GM18873 (cell line): ENCODE data around the gene SIGLECL1.

Experiments used
- ATAC-seq: cut with Tn5 transposase; IDR thresholded peaks from one replicate; pipeline ENCODE4 v1.9.1; 2021; ENCODE audit warnings: mild to moderate bottlenecking, moderate library complexity, moderate number of reproducible peaks; ENCODE audit not compliant: unreplicated experiment, low FRiP score

SIGLECL1 gene

DNA sequence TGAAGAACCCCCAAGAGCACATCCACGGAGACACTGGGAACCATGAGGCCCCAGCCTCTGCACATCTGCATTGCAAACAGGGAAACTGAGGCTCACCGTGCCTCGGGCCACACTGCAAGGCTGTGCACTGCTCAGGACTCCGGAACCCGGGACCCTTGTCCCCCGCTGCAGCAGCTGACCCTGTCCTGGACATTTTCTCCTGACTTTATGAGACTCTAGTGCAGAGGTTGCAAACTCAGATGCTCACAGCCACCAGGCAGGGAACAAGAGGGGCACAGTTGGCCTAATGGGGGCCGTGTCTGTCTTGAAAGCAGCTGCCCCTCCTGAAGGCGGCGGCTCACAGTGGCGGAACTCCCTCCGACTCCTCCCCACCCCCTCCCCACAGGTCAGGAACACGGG is 44.1 kb downstream of the SIGLECL1 start:
- ATAC-seq = no peak

DNA sequence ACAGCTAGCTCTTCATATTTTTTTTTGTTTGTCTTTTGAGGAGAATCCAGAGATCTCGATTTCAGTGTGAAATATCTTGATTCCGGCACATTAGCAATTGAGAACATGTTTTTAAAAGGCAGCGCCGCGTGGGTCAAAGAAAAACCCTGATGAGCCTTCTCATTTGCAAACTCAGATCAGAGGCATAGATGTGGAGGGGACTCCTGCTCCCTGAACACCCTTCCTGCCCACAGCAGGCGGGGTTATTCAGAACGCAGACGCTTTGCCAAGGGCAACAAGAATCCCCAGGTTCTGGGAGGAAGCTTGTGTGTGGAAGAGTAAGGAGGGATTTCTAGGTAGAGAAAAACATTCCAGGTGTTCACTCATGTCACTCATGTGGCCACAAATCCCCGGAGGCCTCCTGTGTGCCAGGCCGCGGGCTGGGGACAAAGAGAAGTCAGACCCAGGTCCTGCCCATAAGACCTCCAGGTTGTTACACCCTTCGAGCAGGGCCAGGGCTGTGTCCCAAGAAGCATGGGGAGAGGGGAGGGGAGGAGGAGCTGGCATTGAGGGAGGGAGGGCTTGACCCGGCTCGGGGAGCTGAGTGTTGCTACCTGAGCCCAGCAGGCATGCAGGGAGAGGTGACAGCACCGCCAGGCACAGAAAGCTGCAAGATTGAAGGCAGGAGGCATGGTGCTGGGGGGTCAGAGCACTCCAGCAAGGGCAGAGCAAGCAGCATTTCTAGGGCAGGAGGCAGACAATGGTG is 44.7 kb downstream of the SIGLECL1 start:
- ATAC-seq = no peak

DNA sequence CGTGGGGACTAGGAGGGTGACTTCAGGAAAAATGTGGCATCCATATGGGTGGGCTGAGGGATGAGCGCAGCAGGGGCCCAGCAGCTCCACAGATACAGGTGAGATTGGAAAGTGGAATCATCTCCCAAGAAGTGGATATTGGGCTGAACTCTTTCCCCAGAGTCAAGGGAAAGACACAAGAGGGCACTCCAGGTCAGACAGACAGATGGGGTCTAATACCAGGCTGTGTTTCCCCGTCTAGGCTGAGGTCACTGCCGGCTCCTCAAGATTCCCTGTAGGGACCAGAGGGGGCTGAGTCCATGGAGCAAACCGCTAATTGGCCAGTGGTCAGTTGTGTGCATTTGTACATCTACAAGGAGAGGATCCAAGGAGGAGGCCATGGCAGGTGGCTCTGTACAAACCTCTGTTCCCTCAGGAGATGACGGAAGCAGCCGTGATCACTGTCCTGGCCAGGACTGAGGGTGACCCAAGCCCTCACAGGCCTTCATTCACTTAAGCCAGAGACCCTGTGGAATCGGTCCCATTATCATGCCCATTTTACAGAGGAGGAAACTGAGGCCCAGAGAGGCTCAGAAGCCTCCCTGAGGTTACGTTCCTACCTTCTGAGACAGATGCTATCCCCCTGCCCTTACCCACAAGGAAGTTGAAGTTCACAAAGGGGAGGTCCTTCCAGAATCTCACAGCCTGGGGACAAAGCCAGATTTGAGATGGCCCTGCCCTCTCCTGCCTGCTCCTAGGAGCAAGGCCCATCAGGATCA is 45.6 kb downstream of the SIGLECL1 start:
- no peak for ATAC-seq

DNA sequence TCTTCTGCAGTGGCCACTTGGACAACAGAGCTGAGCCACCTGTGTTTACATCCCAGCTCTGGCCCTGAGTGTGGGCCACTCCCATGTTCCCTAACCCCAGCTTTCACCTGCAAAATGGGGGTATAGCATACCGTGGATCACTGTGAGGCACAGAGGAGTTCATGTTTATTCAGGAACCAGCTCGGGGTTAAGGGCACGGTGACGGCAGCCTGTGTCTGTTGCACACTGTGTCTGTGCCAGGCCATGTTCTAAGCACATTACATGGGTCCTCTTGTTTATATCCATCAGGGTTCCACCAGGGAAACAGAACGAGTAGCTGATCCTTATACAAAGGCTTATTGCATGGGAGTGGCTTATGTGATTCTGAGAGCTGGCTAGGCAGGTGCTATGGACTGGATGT is 46.5 kb downstream of the SIGLECL1 start:
- ATAC-seq = no peak

DNA sequence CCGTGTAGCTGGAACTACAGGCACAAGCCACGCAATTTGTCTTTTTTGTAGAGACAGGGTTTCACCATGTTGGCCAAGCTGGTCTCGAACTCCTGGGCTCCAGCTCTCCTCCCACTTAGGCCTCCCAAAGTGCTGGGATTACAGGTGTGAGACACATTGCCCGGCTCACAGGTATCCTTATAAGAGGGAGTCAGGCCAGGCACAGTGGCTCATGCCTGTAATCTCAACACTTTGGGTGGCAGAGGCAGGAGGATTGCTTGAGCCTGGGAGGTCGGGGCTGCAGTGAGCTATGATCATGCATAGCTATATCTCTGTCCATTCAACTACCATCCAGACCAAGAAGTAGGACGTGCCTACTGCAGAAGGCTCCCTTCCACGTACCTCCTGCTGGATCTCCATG is 50.4 kb downstream of the SIGLECL1 start:
- ATAC-seq = no peak

DNA sequence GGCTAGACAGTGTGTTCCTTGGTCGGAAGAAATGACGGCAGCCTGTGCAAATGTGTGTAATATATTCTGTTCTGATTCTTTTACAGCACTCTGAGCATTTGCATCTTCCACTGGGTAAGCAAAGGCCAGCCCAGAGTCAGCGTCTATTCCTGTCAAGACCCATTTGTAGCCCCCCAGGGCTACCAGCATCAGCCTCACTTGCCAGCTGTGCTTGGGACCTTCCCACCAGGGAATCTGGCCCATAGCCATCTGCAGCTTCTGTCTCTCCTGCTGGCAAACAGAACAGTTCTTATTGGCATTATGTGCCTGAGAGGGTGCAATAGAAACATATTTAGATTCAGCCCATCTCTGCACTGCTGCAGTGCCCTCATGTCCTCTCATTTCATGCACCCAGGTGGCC is 54.6 kb downstream of the SIGLECL1 start:
- no peak for ATAC-seq

DNA sequence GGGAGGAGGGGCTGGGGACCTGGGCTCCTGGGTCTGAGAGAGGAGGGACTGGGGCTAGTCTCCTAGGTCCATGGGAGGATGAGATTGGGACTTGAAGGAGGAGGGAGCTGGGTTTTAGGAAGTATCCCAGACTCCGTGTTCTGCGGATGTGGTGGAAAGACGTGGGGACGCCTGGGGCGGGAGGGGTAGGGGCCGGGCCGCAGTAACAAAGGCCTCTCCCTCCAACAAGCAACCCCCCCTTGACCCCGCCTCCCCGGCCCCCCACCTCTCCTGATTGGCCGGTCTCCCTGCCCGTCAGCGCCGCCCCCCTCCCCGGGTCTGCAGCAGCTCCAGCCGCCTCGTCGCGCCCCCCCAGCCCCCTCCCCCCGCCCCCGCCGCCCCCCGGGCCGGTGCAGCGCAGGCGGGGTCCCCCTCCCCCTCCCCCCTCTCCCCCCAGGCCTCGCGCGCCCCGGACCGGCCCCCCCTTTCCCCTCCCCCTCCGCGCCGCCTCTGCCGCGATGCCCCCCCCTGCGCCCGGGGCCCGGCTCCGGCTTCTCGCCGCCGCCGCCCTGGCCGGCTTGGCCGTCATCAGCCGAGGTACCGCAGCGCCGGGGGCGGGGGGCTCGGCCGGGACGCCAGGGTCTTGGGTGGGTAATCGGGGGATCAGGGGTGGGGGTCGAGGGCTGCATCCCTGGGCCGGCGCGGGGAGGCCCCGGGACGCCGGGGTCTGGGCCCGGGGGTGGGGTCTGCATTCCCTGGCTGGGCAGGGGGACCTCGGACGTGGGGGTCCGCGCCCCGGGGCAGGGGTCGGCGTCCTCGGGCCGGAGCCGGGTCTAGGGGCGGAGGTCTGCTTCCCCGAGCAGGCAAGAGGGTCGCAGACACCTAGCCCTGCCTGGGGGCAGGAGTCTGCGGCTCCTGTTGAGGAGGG is 60.7 kb downstream of the SIGLECL1 start, which contains the start of gene IGLON5:
IGLON5 (plus strand) TSS at position 294 of the 907 bp plus-strand sequence; CDS start at position 498, 204 bp downstream.
- no peak for ATAC-seq

DNA sequence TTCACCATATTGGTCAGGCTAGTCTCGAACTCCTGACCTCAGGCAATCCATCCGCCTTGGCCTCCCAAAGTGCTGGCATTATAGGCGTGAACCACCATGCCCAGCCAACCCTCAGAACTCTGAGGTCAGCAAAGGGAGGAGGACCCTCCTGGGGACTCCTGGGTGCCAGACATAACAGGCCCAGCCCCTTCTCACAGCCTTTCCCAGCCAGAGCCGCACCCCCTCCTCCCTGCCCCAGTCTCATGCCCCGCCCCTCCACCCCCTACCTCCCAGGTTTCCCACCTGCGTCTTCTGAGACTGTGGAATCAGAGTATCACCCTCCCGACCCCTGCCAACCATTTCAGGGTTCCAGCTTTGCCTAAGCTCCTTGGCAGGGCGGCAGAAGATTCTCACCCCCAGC is 65.8 kb downstream of the SIGLECL1 start:
- no peak for ATAC-seq

DNA sequence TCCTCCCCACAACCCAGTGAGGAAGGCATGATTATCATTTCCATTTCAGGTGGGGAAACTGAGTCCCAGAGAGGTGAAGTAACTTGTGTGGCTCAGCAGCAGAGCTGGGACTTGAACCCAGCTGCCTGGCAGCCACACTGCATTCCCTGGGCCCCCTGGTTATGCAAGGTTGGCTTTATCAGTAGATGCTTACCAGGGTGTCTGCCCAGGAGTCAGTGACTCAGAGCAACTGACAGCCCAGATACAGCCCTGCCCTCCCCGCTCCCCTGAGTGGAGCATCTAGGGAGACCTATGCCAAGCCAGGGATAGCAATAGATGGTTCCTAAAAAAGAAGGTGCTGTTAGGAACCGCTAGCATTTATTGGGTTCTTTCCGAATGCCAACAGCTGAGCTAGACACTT is 66.5 kb downstream of the SIGLECL1 start:
- no peak for ATAC-seq

DNA sequence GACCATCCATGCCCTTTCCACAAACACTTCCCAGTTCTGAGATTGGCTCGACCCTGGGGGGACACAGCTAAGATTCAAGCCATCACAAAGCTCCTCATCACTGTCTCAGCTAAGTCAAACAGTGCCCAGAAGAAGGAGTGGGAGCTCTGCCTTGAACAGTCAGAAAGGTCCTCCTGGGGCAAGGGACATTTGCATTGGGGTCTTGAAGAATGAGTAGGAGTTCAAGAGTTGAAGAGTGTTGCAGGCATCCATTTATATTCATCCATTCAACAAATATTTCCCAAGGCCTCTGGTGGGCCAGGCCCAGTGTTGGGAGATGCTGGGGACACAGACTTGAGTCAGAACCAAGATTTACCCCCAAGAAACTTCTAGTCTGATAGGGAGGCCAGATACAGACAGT is 67.1 kb downstream of the SIGLECL1 start:
- no peak for ATAC-seq
